IPS-18c (cell line): ENCODE data around the gene NEDD4L.

ENCODE experiments used
- H3K4me3 ChIP-seq: 2 replicates; pipeline ENCODE4 v1.7.0; 2013; ENCODE audit warnings: low read depth, mild to moderate bottlenecking, low read length, moderate library complexity; ENCODE audit not compliant: insufficient read depth
- H3K9me3 ChIP-seq: one replicate; pipeline ENCODE4 v1.6.1; 2013; ENCODE audit warnings: mild to moderate bottlenecking, low read length, moderate library complexity; ENCODE audit not compliant: control insufficient read depth, insufficient read depth

The NEDD4L gene

GRCh38 chr18:58284699-58285448 lies 240.8 kb downstream of the NEDD4L start:
- Histone ChIP-seq H3K9me3 (no peaks in the 10 kb centered on the region), H3K4me3 (no peak overlapping the region)

DNA sequence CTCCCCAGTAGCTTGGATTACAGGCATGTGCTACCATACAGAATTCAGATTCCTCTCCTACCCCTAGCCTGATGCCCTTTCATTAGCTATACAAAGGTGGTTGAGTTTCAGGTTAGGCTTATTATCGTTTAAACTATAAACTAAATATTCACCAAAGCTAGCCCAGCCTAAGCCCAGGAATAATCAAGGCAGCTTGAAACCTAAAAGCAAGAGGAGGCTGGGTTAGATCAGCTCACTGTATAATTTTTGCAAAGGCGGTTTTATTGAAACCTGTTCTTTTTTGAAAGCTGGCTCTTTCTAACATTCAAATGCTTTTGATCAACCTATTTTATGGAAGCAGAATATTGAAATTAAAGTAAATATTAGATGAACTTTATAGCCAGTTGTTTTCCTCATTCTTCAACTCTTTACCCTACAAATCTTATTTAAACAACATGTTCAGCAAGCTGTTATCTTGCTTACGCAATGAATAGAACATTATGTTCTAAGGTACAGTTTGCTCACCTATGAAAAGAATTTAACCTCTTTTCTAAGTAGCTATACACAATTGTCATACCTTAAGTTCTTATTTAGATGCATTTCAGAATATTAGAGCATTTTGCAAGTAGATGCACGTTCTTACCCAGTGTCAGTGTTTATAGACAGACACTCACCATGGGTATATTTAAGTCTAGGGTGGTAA lies 241.6 kb downstream of the NEDD4L start:
- H3K4me3 ChIP-seq = no peak overlapping the region
- no peaks in the 10 kb centered on the region for H3K9me3 ChIP-seq

DNA sequence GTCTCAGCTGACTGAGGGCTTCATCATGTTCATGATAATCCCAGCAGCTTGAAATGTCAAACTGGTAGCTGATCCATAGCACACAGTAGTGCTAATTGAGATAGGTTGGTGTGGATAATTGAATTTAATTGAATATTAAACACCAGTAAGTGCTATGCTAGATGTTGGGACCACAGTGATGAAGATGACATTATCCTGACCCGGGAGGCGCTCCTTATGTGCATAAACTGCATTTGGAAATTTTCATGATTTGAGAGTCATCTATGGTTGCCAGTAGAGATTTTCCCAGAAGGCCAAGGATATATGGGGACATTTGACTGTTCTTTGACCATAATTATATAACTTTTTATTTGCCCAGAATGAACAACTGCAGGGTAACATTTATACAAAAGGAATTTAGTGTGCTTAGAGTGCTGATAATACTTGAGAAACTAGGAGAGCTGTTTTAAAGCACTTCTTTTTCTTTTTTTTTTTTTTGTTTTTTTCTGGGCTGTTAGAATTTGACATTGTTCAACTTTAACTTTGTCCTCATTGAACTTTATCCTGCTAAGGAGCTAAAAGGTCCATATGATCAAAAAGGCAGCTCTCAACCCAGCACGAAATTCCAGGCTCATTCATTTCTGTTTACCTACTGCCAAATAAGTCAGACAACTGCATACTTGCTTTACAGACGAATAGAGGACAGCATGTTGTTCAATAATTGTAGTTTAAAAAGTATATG lies 242.8 kb downstream of the NEDD4L start:
- Histone ChIP-seq H3K9me3 (no peaks in the 10 kb centered on the region), H3K4me3 (no peak overlapping the region)

- Histone ChIP-seq H3K9me3 (no peaks in the 10 kb centered on the region), H3K4me3 (no peak overlapping the region)
Measured at GRCh38 chr18:58287353-58288274, 243.6 kb downstream of the NEDD4L start.

- H3K9me3 ChIP-seq = no peaks in the 10 kb centered on the region
Measured at GRCh38 chr18:58288921-58289797, 245.1 kb downstream of the NEDD4L start.

GRCh38 chr18:58290116-58290695 lies 246.2 kb downstream of the NEDD4L start:
- no peaks in the 10 kb centered on the region for H3K9me3 ChIP-seq
- no peak overlapping the region for H3K4me3 ChIP-seq

More at GRCh38 chr18:58288921-58289797, 245.1 kb downstream of the NEDD4L start:
- no peak overlapping the region for H3K4me3 ChIP-seq

DNA sequence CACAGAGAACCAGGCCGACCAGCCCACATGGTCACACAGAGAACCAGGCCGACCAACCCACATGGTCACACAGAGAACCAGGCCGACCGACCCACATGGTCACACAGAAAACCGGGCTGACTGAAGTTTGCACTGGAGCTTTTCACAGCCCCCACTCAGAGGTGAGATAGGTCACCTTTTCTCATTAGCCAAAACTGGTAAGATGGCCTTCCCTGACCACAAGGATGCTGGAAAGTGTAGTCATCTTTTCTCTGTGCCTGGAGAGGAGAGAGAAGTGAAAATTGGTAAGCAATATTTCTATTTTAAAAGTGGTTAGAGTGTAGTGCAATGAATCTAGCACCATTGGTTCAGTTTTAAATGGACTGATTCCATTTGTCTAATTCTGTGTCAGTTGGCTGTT lies 247.1 kb downstream of the NEDD4L start:
- H3K4me3 ChIP-seq = no peak overlapping the region
- H3K9me3 ChIP-seq = no peaks in the 10 kb centered on the region

DNA sequence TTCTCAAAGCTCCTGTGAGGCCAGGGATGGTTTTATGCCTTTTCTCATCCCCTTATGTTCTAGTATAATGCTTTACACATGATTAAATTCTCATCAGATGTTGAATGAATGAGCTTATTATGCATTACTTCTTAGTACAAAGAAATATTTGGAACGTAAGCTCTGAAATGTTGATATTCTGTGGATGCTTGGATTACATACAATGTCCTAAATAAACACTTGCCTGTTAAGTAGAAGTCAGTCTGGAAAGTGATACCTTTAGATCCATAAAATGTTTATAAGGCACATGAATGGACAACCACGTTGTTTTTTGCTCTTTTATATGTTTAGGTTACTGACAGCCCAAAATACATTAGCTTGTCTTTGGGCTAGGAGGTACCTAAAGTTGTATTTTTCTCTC lies 248.6 kb downstream of the NEDD4L start:
- Histone ChIP-seq H3K4me3 (no peak overlapping the region), H3K9me3 (no peaks in the 10 kb centered on the region)

DNA sequence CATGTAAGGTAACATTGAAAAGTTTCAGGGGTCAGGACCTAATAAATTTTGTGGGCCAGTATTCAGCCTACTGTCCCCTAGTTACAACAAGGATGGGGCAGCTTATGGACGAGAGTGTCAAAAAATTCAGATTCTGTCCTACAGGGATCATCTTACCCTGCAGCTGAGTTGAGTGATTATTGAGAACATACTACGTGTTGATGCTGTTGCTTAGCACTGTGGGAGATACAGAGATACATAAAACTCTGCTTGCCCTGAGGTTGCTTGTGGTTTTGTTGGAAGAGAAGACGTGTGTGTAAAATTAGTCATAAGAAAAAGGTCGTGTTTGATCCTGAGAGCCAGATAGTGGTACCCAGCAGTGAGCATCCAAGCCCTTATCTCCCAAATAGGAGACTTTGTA lies 253.2 kb downstream of the NEDD4L start:
- Histone ChIP-seq H3K4me3 (no peak overlapping the region), H3K9me3 (no peaks in the 10 kb centered on the region)

- no peak overlapping the region for H3K4me3 ChIP-seq
- H3K9me3 ChIP-seq = no peaks in the 10 kb centered on the region
Measured at GRCh38 chr18:58298251-58299134, 254.5 kb downstream of the NEDD4L start.

DNA sequence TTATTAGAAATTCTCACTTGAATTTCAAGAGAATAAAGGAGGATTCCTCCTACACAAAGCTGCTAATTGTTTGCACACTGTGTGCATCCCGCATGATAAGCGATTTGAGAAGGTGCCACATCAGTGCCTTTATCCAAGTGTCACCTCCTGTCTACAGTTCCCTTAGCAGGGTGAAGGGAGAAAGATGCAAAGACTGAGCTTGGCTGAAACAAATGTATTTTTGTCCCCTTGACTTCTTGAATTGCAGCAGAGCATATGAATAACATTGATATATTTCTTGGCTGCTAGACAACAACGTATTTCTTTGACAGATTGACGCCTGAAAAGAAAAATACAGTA lies 255.1 kb downstream of the NEDD4L start:
- H3K4me3 ChIP-seq = no peak overlapping the region
- no peaks in the 10 kb centered on the region for H3K9me3 ChIP-seq

GRCh38 chr18:58299936-58300335 lies 255.9 kb downstream of the NEDD4L start:
- H3K9me3 ChIP-seq = no peaks in the 10 kb centered on the region
- H3K4me3 ChIP-seq = no peak overlapping the region

- Histone ChIP-seq H3K9me3 (peaks cover 2% of the 10 kb centered on the region), H3K4me3 (no peak overlapping the region)
Measured at GRCh38 chr18:58300867-58301266, 256.8 kb downstream of the NEDD4L start.

GRCh38 chr18:58302811-58303210 lies 258.8 kb downstream of the NEDD4L start:
- Histone ChIP-seq H3K9me3 (peaks cover 2% of the 10 kb centered on the region), H3K4me3 (no peak overlapping the region)

GRCh38 chr18:58303363-58303762 lies 259.3 kb downstream of the NEDD4L start:
- no peak overlapping the region for H3K4me3 ChIP-seq
- peaks cover 2% of the 10 kb centered on the region for H3K9me3 ChIP-seq
